Measurements from ENCODE around the gene FXYD1.
"Not testable (repeated sequence)": the region's sequence is repeated elsewhere in the genome, so short reads cannot be mapped to it uniquely, and the experiment has no call there.

Gene FXYD1

GRCh38 chr19:35144259-35144599, 5.6 kb downstream of the FXYD1 start:
- DNase-seq = no peak

GRCh38 chr19:35144600-35145436, 6.2 kb downstream of the FXYD1 start:
- no peak for DNase-seq

GRCh38 chr19:35146746-35147459, 8.3 kb downstream of the FXYD1 start:
- no peak for DNase-seq

- DNase-seq = no peak
Observed at GRCh38 chr19:35149463-35149862, 10.8 kb downstream of the FXYD1 start.

GRCh38 chr19:35150445-35150844, 11.8 kb downstream of the FXYD1 start:
- DNase-seq = no peak

- no peak for DNase-seq
Observed at GRCh38 chr19:35151273-35152065, 12.8 kb downstream of the FXYD1 start.

- not testable (repeated sequence) for DNase-seq
Observed at GRCh38 chr19:35153129-35153522, 14.5 kb downstream of the FXYD1 start.

GRCh38 chr19:35153701-35154524, 15.3 kb downstream of the FXYD1 start:
- peak in 1 of 2 experiments; percentile 17 for DNase-seq

- DNase-seq = no peak
Observed at GRCh38 chr19:35154525-35155406, 16.1 kb downstream of the FXYD1 start, which contains the start of gene FXYD5. TSS of gene FXYD5 (plus strand) at chr19:35154735. CDS start at chr19:35155551, 816 bp downstream.

- no peak for DNase-seq
Observed at GRCh38 chr19:35155441-35155840, 16.8 kb downstream of the FXYD1 start.

- no peak for DNase-seq
Observed at GRCh38 chr19:35155981-35156672, 17.5 kb downstream of the FXYD1 start.

- DNase-seq = no peak
Observed at GRCh38 chr19:35156673-35157014, 18.0 kb downstream of the FXYD1 start.

GRCh38 chr19:35157431-35157830, 18.8 kb downstream of the FXYD1 start:
- DNase-seq = no peak

- DNase-seq = no peak
Observed at GRCh38 chr19:35159606-35160005, 21.0 kb downstream of the FXYD1 start.

- DNase-seq = no peak
Observed at GRCh38 chr19:35160629-35161433, 22.2 kb downstream of the FXYD1 start.

GRCh38 chr19:35161434-35161743, 22.8 kb downstream of the FXYD1 start:
- DNase-seq = no peak

- DNase-seq = no peak
Observed at GRCh38 chr19:35162471-35163326, 24.1 kb downstream of the FXYD1 start.

- DNase-seq = no peak
Observed at GRCh38 chr19:35164418-35164817, 25.8 kb downstream of the FXYD1 start.

Measured in NCI-H1930 (cell line).